Astrocyte (in vitro differentiated cells and primary cell): Measurements from ENCODE around the gene ACSF2.

Experiments used
- CTCF ChIP-seq: IDR thresholded peaks from 2 replicates; pipeline ENCODE4 v1.5.1; 2011; ENCODE audit warnings: low read depth, mild to moderate bottlenecking, inconsistent platforms, low read length, moderate library complexity; ENCODE audit not compliant: insufficient read depth
- EZH2 ChIP-seq: IDR thresholded peaks from 2 replicates; pipeline ENCODE4 v1.6.1; 2012; ENCODE audit warnings: mild to moderate bottlenecking, low read length, inconsistent platforms; ENCODE audit not compliant: insufficient read depth

GRCh38 chr17:50522766-50523165, 96.7 kb downstream of the ACSF2 start:
- TF ChIP-seq CTCF = no peak
- TF ChIP-seq EZH2 = no peak
